Uterus (tissue), 2 donors: Measurements from ENCODE around the gene PHLPP1.

ENCODE experiments used
- POLR2A ChIP-seq, 2 donors: fragments of 450-650 bp; IDR thresholded peaks; one replicate each; pipeline ENCODE4 v1.6.1; 2016; ENCODE audit warnings: antibody characterized with exemption in 2 of 2, mild to moderate bottlenecking in 1 of 2, moderate library complexity in 1 of 2
- TF ChIP-seq, protein P1 (sequence below), 4 experiments: fragments of 200-600 bp in 2 of 4; fragments of 450-650 bp in 2 of 4; sonication (generic) in 2 of 4; IDR thresholded peaks; one replicate each; pipeline ENCODE4 v1.5.1; 2016 to 2019; ENCODE audit warnings: antibody characterized with exemption in 4 of 4, mild to moderate bottlenecking in 2 of 4, moderate library complexity in 1 of 4

- TF ChIP-seq, protein P1, sequence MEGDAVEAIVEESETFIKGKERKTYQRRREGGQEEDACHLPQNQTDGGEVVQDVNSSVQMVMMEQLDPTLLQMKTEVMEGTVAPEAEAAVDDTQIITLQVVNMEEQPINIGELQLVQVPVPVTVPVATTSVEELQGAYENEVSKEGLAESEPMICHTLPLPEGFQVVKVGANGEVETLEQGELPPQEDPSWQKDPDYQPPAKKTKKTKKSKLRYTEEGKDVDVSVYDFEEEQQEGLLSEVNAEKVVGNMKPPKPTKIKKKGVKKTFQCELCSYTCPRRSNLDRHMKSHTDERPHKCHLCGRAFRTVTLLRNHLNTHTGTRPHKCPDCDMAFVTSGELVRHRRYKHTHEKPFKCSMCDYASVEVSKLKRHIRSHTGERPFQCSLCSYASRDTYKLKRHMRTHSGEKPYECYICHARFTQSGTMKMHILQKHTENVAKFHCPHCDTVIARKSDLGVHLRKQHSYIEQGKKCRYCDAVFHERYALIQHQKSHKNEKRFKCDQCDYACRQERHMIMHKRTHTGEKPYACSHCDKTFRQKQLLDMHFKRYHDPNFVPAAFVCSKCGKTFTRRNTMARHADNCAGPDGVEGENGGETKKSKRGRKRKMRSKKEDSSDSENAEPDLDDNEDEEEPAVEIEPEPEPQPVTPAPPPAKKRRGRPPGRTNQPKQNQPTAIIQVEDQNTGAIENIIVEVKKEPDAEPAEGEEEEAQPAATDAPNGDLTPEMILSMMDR (IDR thresholded peaks at IDR 0.05), result no peak
- no peak for TF ChIP-seq POLR2A (IDR thresholded peaks at IDR 0.05)
Measured at GRCh38 chr18:62828852-62829251, 113.5 kb downstream of the PHLPP1 start.
